Breast epithelium (tissue), 4 donors: ENCODE results near the gene KCNQ1OT1. TPM values are rescaled to one million over a fixed set of nuclear protein-coding genes. Genes with fewer than 3 reads are reported as not detected.

Experiments
- DNase-seq, 2 donors: peaks; one replicate each; pipeline ENCODE4 v3.0.0-alpha.2; 2019; ENCODE audit warnings: low spot score in 2 of 2
- H3K27ac ChIP-seq, 2 donors: fragments of 200-600 bp; sonication (generic) in 1 of 2; one replicate each; pipeline ENCODE4 v1.5.1; 2016 to 2019; ENCODE audit warnings: mild to moderate bottlenecking in 1 of 2
- H3K27me3 ChIP-seq, 2 donors: fragments of 200-600 bp; sonication (generic) in 1 of 2; one replicate each; pipeline versions ENCODE4 v1.5.1 to v1.6.0; 2017 to 2019; ENCODE audit warnings: control low read depth in 1 of 2, mild to moderate bottlenecking in 1 of 2
- H3K36me3 ChIP-seq: fragments of 200-600 bp; one replicate; pipeline ENCODE4 v1.5.1; 2019
- H3K4me1 ChIP-seq, 2 donors: fragments of 200-600 bp; sonication (generic); one replicate each; pipeline ENCODE4 v1.5.1; 2016 to 2019; ENCODE audit warnings: control low read depth in 1 of 2
- H3K4me3 ChIP-seq, 3 donors: fragments of 200-600 bp; sonication (generic); 1 replicate in 2 of 3; 2 replicates in 1 of 3; pipeline ENCODE4 v1.5.1; 2016 to 2019; ENCODE audit warnings: mild to moderate bottlenecking in 3 of 3, moderate library complexity in 2 of 3
- H3K9me3 ChIP-seq, 2 donors: fragments of 200-600 bp; sonication (generic) in 1 of 2; one replicate each; pipeline ENCODE4 v1.5.1; 2016 to 2019; ENCODE audit warnings: control low read depth in 1 of 2
- CTCF ChIP-seq, 3 donors: fragments of 450-650 bp; IDR thresholded peaks; one replicate each; pipeline ENCODE4 v1.5.1; 2016 to 2017; ENCODE audit warnings: antibody characterized with exemption in 3 of 3, mild to moderate bottlenecking in 3 of 3, moderate library complexity in 3 of 3
- POLR2A ChIP-seq: fragments of 450-650 bp; IDR thresholded peaks from one replicate; pipeline ENCODE4 v1.6.1; 2016; ENCODE audit warnings: antibody characterized with exemption, mild to moderate bottlenecking, moderate library complexity
- POLR2AphosphoS5 ChIP-seq, 3 donors: sonication (generic); formaldehyde crosslinking; IDR thresholded peaks; one replicate each; pipeline ENCODE4 v1.6.1; 2017; ENCODE audit warnings: antibody characterized with exemption in 3 of 3
- intact Hi-C: fragments of 100-400 bp; cut with DNase I; formaldehyde crosslinking; loops from one replicate; pipeline ENCODE4 v1.15.1; 2023; ENCODE audit warnings: low total_unique reads
- total RNA-seq, 3 donors: library from RNA; depleted of rRNA; stranded (reverse); fragments of >200 nt; gene quantifications; one replicate each; pipeline ENCODE4 v1.1.0, GENCODE V29; 2016

KCNQ1OT1 gene
- total RNA-seq, 3 donors from 2014 or later: 2.1 to 5.3 (median 3.6) TPM

GRCh38 chr11:2563213-2564007 lies 136.4 kb downstream of the KCNQ1OT1 start:
- Histone ChIP-seq H3K27me3 (no peaks in the 10 kb centered on the region), H3K4me1 (no peaks in the 10 kb centered on the region), H3K27ac (no peak overlapping the region), H3K9me3 (no peaks in the 10 kb centered on the region), H3K4me3 (no peak overlapping the region), H3K36me3 (no peaks in the 10 kb centered on the region)
- intact Hi-C loops: no loop called here
- DNase-seq: no peak
- no peak for TF ChIP-seq CTCF (IDR thresholded peaks at IDR 0.05)
- no peak for TF ChIP-seq POLR2A

DNA sequence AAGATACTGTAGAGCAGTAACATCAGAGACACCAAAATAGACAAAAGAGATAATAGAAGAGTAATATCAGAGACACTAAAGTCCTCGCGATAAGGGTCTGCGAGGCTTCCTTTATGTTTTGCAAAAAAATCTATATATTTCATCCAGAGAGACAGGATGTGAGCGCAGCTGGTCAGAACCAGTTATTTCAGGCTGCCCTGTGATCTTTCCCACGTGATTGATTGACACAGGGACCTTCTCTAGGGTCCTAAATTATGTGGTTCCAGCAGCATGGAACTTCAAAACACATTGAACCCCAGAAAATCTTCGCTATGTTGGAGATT lies 136.9 kb downstream of the KCNQ1OT1 start:
- TF ChIP-seq POLR2A (no peak), CTCF (IDR thresholded peaks at IDR 0.05) (no peak), POLR2AphosphoS5 (IDR thresholded peaks at IDR 0.05) (no peak)
- intact Hi-C loops: no loop called here
- DNase-seq: no peak
- H3K4me3 ChIP-seq: no peak overlapping the region
- H3K4me1 ChIP-seq: no peaks in the 10 kb centered on the region
- H3K27me3 ChIP-seq: no peaks in the 10 kb centered on the region
- H3K36me3 ChIP-seq: no peaks in the 10 kb centered on the region
- no peak overlapping the region for H3K27ac ChIP-seq
- H3K9me3 ChIP-seq: no peaks in the 10 kb centered on the region

GRCh38 chr11:2561696-2562581 lies 137.9 kb downstream of the KCNQ1OT1 start:
- Histone ChIP-seq H3K27me3 (no peaks in the 10 kb centered on the region), H3K4me3 (no peak overlapping the region), H3K4me1 (no peaks in the 10 kb centered on the region), H3K36me3 (no peaks in the 10 kb centered on the region), H3K9me3 (no peaks in the 10 kb centered on the region), H3K27ac (no peak overlapping the region)
- intact Hi-C loops: no loop called here
- DNase-seq: no peak
- TF ChIP-seq POLR2AphosphoS5 (IDR thresholded peaks at IDR 0.05): no peak
- TF ChIP-seq POLR2A: no peak
- TF ChIP-seq CTCF (IDR thresholded peaks at IDR 0.05): no peak

- no peak for DNase-seq
- no peaks in the 10 kb centered on the region for H3K9me3 ChIP-seq
- TF ChIP-seq CTCF (IDR thresholded peaks at IDR 0.05) (no peak), POLR2A (no peak), POLR2AphosphoS5 (IDR thresholded peaks at IDR 0.05) (no peak)
- no peak overlapping the region for H3K27ac ChIP-seq
- intact Hi-C loops: loop anchor here (1.0 kb wide), 1 partner anchor 12 kb away; no protein-coding TSS in a partner anchor
- no peaks in the 10 kb centered on the region for H3K4me1 ChIP-seq
- H3K4me3 ChIP-seq: no peak overlapping the region
- no peaks in the 10 kb centered on the region for H3K27me3 ChIP-seq
- H3K36me3 ChIP-seq: no peaks in the 10 kb centered on the region
Observed at GRCh38 chr11:2559527-2560311, 140.1 kb downstream of the KCNQ1OT1 start.
